Measurements from ENCODE around the gene AP1M2. TPM values are rescaled to one million over a fixed set of nuclear protein-coding genes. Genes with fewer than 3 reads are reported as not detected.
A peak's percentile ranks its signal among the peaks of the same experiment; 100 is the strongest.
"Not testable (repeated sequence)": the region's sequence is repeated elsewhere in the genome, so short reads cannot be mapped to it uniquely, and the experiment has no call there.

Gene AP1M2
- total RNA-seq, 1 experiment from 2014 or later = 196 TPM

DNA sequence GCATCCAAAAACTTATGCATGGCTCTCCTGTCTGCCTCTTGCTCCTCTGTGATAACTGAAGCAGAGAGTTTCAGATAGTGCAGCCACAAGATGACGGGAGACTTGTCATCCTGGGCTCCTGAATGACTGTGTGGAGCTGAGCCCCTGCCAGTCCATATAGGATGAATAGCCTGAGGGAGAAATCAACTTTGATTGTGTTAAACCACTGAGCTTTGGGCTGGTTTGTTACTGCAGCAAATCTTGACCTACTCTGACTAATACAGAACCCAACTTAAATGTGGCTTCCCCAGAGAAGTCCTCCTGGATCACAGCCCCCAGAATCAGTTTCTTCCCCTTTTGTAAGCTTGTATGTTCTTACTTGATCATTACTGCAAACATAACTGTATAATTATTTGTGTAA, 54.7 kb downstream of the AP1M2 start:
- H3K27ac Mint-ChIP-seq (ENCODE audit: unreplicated experiment) = no peak overlapping the region
- H3K9me3 Mint-ChIP-seq (ENCODE audit: unreplicated experiment) = no peaks in the 10 kb centered on the region
- intact Hi-C loops (cut with micrococcal nuclease; ENCODE audit: unreplicated experiment) = no loop called here
- no peaks in the 10 kb centered on the region for H3K4me1 Mint-ChIP-seq (ENCODE audit: low read depth, unreplicated experiment)
- TF ChIP-seq, protein P1, sequence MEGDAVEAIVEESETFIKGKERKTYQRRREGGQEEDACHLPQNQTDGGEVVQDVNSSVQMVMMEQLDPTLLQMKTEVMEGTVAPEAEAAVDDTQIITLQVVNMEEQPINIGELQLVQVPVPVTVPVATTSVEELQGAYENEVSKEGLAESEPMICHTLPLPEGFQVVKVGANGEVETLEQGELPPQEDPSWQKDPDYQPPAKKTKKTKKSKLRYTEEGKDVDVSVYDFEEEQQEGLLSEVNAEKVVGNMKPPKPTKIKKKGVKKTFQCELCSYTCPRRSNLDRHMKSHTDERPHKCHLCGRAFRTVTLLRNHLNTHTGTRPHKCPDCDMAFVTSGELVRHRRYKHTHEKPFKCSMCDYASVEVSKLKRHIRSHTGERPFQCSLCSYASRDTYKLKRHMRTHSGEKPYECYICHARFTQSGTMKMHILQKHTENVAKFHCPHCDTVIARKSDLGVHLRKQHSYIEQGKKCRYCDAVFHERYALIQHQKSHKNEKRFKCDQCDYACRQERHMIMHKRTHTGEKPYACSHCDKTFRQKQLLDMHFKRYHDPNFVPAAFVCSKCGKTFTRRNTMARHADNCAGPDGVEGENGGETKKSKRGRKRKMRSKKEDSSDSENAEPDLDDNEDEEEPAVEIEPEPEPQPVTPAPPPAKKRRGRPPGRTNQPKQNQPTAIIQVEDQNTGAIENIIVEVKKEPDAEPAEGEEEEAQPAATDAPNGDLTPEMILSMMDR (IDR thresholded peaks at IDR 0.05; ENCODE audit: insufficient read depth in 1 of 2, low read depth in 1 of 2, low read length in 1 of 2, severe bottlenecking in 1 of 2, unreplicated experiment in 1 of 2) = no peak
- no peak for DNase-seq
- no peaks in the 10 kb centered on the region for H3K27me3 Mint-ChIP-seq (ENCODE audit: insufficient read depth, unreplicated experiment)
- Histone ChIP-seq H3K9me3 (no peaks in the 10 kb centered on the region), H3K4me3 (ENCODE audit: low read depth, low read length) (no peak overlapping the region), H3K4me1 (no peaks in the 10 kb centered on the region), H3K27me3 (replicated peaks; ENCODE audit: control insufficient read depth, insufficient read depth, low read length) (no peaks in the 10 kb centered on the region), H3K36me3 (ENCODE audit: control insufficient read depth, insufficient read depth, low read length) (no peaks in the 10 kb centered on the region)
- H3K36me3 Mint-ChIP-seq (ENCODE audit: insufficient read depth, unreplicated experiment) = no peaks in the 10 kb centered on the region
- POLR2A ChIA-PET = no interaction called here
- CTCF ChIA-PET = interaction anchor here (0.7 kb wide), 1 partner anchor 9 kb away, joined by 6 read pairs; no protein-coding TSS in a partner anchor
- H3K4me3 Mint-ChIP-seq (ENCODE audit: unreplicated experiment) = no peak overlapping the region
- BruUV-seq (replicated peaks) = no TSS peak

DNA sequence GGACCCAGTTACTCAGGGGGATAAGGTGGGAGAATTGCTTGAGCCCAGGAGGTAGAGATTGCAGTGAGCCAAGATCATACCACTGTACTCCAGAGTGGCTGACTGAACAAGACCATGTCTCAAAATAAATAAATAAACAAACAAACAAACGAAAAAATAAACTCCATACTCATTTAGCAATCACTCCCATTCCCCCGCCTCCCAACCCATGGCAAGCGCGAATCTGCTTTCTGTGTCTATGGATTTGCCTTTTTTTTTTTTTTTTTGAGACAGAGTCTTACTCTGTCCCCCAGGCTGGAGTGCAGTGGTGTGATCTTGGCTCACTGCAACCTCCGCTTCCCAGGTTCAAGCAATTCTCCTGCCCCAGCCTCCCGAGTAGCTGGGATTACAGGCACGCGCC, 60.2 kb downstream of the AP1M2 start:
- H3K9me3 Mint-ChIP-seq (ENCODE audit: unreplicated experiment); H3K9me3 ChIP-seq; DNase-seq; H3K27me3 ChIP-seq (replicated peaks; ENCODE audit: control insufficient read depth, insufficient read depth, low read length); H3K4me3 ChIP-seq (ENCODE audit: low read depth, low read length); H3K36me3 ChIP-seq (ENCODE audit: control insufficient read depth, insufficient read depth, low read length); intact Hi-C loops (cut with micrococcal nuclease; ENCODE audit: unreplicated experiment); H3K27ac Mint-ChIP-seq (ENCODE audit: unreplicated experiment); H3K4me1 Mint-ChIP-seq (ENCODE audit: low read depth, unreplicated experiment); H3K4me1 ChIP-seq; H3K36me3 Mint-ChIP-seq (ENCODE audit: insufficient read depth, unreplicated experiment); H3K4me3 Mint-ChIP-seq (ENCODE audit: unreplicated experiment); H3K27me3 Mint-ChIP-seq (ENCODE audit: insufficient read depth, unreplicated experiment); CTCF ChIA-PET; BruUV-seq (replicated peaks): not testable (repeated sequence)
- POLR2A ChIA-PET = interaction anchor here (0.6 to 0.7 kb wide), 2 partner anchors 14 to 50 kb away, joined by 3 read pairs; no protein-coding TSS in a partner anchor

DNA sequence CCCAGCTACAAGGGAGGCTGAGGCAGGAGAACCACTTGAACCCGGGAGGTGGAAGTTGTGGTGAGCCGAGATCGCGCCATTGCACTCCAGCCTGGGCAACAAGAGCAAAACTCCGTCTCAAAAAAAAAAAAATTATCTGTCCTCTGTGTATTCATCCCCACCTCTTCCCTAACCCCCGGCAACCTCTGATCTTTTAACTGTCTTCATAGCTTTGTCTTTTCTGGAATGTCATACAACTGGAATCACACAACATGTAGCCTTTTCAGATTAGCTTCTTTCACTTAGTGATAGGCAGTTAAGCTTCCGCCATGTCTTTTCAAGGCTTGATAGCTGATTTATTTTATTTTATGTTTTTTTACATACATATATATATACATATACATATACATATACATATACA, 61.5 kb downstream of the AP1M2 start:
- H3K27me3 Mint-ChIP-seq (ENCODE audit: insufficient read depth, unreplicated experiment) = no peaks in the 10 kb centered on the region
- Histone ChIP-seq H3K9me3 (no peaks in the 10 kb centered on the region), H3K4me1 (no peaks in the 10 kb centered on the region), H3K4me3 (ENCODE audit: low read depth, low read length) (no peak overlapping the region), H3K36me3 (ENCODE audit: control insufficient read depth, insufficient read depth, low read length) (no peaks in the 10 kb centered on the region), H3K27me3 (replicated peaks; ENCODE audit: control insufficient read depth, insufficient read depth, low read length) (no peaks in the 10 kb centered on the region)
- intact Hi-C loops (cut with micrococcal nuclease; ENCODE audit: unreplicated experiment) = no loop called here
- TF ChIP-seq, protein P1 (IDR thresholded peaks at IDR 0.05; ENCODE audit: insufficient read depth in 1 of 2, low read depth in 1 of 2, low read length in 1 of 2, severe bottlenecking in 1 of 2, unreplicated experiment in 1 of 2) = no peak
- peak in 1 of 2 experiments; percentile 55 for DNase-seq
- H3K36me3 Mint-ChIP-seq (ENCODE audit: insufficient read depth, unreplicated experiment) = peaks cover 4% of the 10 kb centered on the region
- CTCF ChIA-PET = interaction anchor here (0.5 kb wide), 1 partner anchor 21 kb away, joined by 4 read pairs; no protein-coding TSS in a partner anchor
- H3K4me1 Mint-ChIP-seq (ENCODE audit: low read depth, unreplicated experiment) = no peaks in the 10 kb centered on the region
- no TSS peak for BruUV-seq (replicated peaks)
- POLR2A ChIA-PET = no interaction called here
- no peak overlapping the region for H3K4me3 Mint-ChIP-seq (ENCODE audit: unreplicated experiment)
- no peak overlapping the region for H3K27ac Mint-ChIP-seq (ENCODE audit: unreplicated experiment)
- no peaks in the 10 kb centered on the region for H3K9me3 Mint-ChIP-seq (ENCODE audit: unreplicated experiment)

All from Caco-2 (cell line).